G401 (cell line): ENCODE measurements around the gene BMP2. TPM values are rescaled to one million over a fixed set of nuclear protein-coding genes. Genes with fewer than 3 reads are reported as not detected.

Experiments
- DNase-seq: peaks from one replicate; pipeline ENCODE4 v3.0.0-alpha.2; 2015; ENCODE audit warnings: low spot score
- in situ Hi-C: cut with HindIII; loops from 2 replicates; pipeline ENCODE4 v1.10.0; 2016; ENCODE audit warnings: low sequenced_read_pairs, mixed read lengths
- total RNA-seq: library from RNA; depleted of rRNA; stranded (reverse); fragments of >200 nt; shearing (Covaris generic); gene quantifications from 2 replicates; pipeline ENCODE4 v1.2.3, GENCODE V29; 2014

BMP2 gene
- total RNA-seq, 1 experiment from 2014 or later, result not detected

GRCh38 chr20:6824401-6824800 lies 56.9 kb downstream of the BMP2 start:
- in situ Hi-C loops, result no loop called here
- DNase-seq, result no peak

- DNase-seq, result no peak
- in situ Hi-C loops, result no loop called here
Observed at GRCh38 chr20:6827472-6827871, 60.0 kb downstream of the BMP2 start.

GRCh38 chr20:6828794-6829423 lies 61.4 kb downstream of the BMP2 start:
- peak; percentile 21 for DNase-seq
- in situ Hi-C loops, result no loop called here

GRCh38 chr20:6829510-6830116 lies 62.1 kb downstream of the BMP2 start:
- in situ Hi-C loops, result no loop called here
- no peak for DNase-seq
